AG04449 (cell line): ENCODE data around the gene KLK3.

Experiments
- CTCF ChIA-PET: fragments of 350-600 bp; formaldehyde crosslinking; extraction: SDS; loops from one replicate; lab custom pipeline; 2021; ENCODE audit warnings: antibody characterized with exemption; lab: Yijun Ruan, JAX
- POLR2A ChIA-PET: fragments of 400-600, 350-600 bp; formaldehyde crosslinking; extraction: SDS; loops from one replicate; lab custom pipeline; 2020; ENCODE audit warnings: antibody characterized with exemption, inconsistent platforms; lab: Yijun Ruan, JAX
- DNase-seq: peaks from one replicate; pipeline ENCODE4 v3.0.0-alpha.2; 2010; ENCODE audit warnings: low read depth, low spot score
- H3K4me3 ChIP-seq: 2 replicates; pipeline ENCODE4 v1.5.1; 2011; ENCODE audit warnings: low read depth, mild to moderate bottlenecking, control low read depth, low read length
- CTCF ChIP-seq: IDR thresholded peaks from one replicate; pipeline ENCODE4 v1.5.1; 2011; ENCODE audit warnings: mild to moderate bottlenecking, moderate library complexity, low read length, control low read depth, inconsistent platforms; ENCODE audit not compliant: insufficient read depth; ENCODE audit errors: missing control alignments

KLK3 gene

GRCh38 chr19:50880241-50880640, 25.5 kb downstream of the KLK3 start:
- H3K4me3 ChIP-seq: no peak overlapping the region
- TF ChIP-seq CTCF: no peak
- no peak for DNase-seq
- POLR2A ChIA-PET: no interaction called here
- CTCF ChIA-PET: no interaction called here

DNA sequence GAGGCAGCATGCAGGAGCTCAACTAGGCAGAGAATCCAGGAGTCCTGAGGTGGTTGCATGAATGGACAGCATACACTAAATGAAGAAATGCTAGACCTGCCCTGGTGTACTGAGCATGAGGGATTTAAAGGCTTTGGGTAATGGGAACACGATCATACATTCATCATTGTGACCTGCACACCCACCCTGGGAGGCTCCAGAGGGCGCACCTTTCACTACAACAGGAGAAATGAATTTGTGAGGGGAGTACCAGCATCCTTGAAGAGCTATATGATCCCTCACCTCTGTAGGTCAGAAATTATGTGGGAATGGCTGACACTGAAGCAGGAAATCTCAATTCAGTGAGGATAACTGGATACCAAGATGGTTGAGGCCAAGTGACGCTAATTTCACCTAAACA, 27.5 kb downstream of the KLK3 start:
- no peak overlapping the region for H3K4me3 ChIP-seq
- no peak for DNase-seq
- TF ChIP-seq CTCF: no peak
- ChIA-PET POLR2A (no interaction called here), CTCF (no interaction called here)

DNA sequence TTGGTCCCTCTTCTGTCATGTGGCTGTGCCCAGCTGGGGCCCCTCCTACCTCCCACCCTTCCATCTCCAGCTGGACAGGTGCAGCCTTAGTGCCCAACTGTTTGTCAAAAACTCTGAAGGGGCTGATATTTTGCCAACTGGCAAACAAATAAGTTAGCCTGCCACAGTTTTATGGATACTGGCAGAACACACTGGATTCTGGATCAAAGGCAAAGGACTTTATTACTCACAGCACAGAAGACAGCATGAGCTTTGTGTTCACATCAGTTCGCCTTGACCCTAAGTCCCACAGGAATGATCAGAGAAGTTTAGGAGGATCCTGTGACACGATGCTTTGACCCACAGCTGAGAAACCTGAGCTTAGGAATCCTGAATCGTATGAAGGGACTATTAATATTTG, 34.9 kb downstream of the KLK3 start:
- DNase-seq: no peak
- no peak overlapping the region for H3K4me3 ChIP-seq
- ChIA-PET POLR2A (no interaction called here), CTCF (interaction anchor here (0.8 kb wide), 1 partner anchor 334 kb away, joined by 3 read pairs; no protein-coding TSS in a partner anchor)
- no peak for TF ChIP-seq CTCF

GRCh38 chr19:50890422-50891252, 35.9 kb downstream of the KLK3 start:
- no peak for TF ChIP-seq CTCF
- no peak overlapping the region for H3K4me3 ChIP-seq
- ChIA-PET CTCF (no interaction called here), POLR2A (no interaction called here)
- peak; percentile 14 for DNase-seq

DNA sequence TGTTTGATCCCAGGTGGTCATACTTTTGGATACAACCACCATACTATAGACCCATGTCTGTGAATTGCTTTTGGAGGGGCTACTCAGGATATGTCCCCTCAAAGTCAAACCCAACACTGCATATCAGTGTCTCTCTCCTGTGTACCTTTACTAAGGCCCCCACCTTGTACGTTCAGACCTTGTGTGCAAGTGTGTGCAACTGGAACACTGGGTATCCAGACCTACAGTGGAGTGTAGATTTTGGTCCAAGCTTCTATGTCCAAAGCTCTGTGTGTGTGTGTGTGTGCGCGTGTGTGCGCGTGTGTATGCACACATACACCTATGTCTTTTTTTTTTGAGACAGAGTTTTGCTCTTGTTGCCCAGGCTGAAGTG, 36.5 kb downstream of the KLK3 start:
- POLR2A ChIA-PET: no interaction called here
- CTCF ChIA-PET: no interaction called here

More for the DNA sequence above, 36.5 kb downstream of the KLK3 start:
- no peak for DNase-seq
- TF ChIP-seq CTCF: no peak
- H3K4me3 ChIP-seq: no peak overlapping the region
